ENCODE results near the gene PNRC2.

GRCh38 chr1:23996700-23997229, 37.1 kb downstream of the PNRC2 start:
- no peak for TF ChIP-seq CTCF (IDR thresholded peaks at IDR 0.05; ENCODE audit: low read depth, low read length, missing input control)
- TF ChIP-seq EGR1 (IDR thresholded peaks at IDR 0.05; ENCODE audit: low read depth in 2 of 2): no peak
- no peak for TF ChIP-seq JUND (IDR thresholded peaks at IDR 0.05)
- no peak for TF ChIP-seq MAX (IDR thresholded peaks at IDR 0.05)
- TF ChIP-seq ATF3 (IDR thresholded peaks at IDR 0.05): no peak
- no peak for TF ChIP-seq TAF1 (conservative IDR thresholded peaks at IDR 0.05)
